Endothelial cell of umbilical vein (primary cell): ENCODE measurements around the gene AAGAB. TPM values are rescaled to one million over a fixed set of nuclear protein-coding genes. Genes with fewer than 3 reads are reported as not detected.

Source experiments
- BruUV-seq: library from RNA; stranded (reverse); fragments of 400-500 nt; replicated peaks from 2 replicates; lab custom pipeline; 2021; lab: Mats Ljungman, UMichigan
- CTCF ChIA-PET: fragments of 300-600, 350-600 bp; sonication (Branson Sonifier 250); formaldehyde crosslinking; loops from one replicate; lab custom pipeline; 2021; ENCODE audit warnings: antibody characterized with exemption, inconsistent platforms; lab: Charles Lee
- POLR2A ChIA-PET: fragments of 300-600, 350-600 bp; sonication (Branson Sonifier 250); formaldehyde crosslinking; loops from one replicate; lab custom pipeline; 2021; ENCODE audit warnings: antibody characterized with exemption, inconsistent platforms; lab: Charles Lee
- DNase-seq: peaks from one replicate; pipeline ENCODE4 v3.0.0-alpha.2; 2011; ENCODE audit warnings: low read depth, low spot score
- FAIRE-seq: peaks from 2 replicates; lab custom pipeline; 2011; peaks lifted over from hg19 to GRCh38; lab: Jason Lieb, UNC
- H2AFZ ChIP-seq: 2 replicates; pipeline ENCODE4 v1.6.0; 2012; ENCODE audit warnings: low read depth, low read length, control low read depth, inconsistent platforms
- H3K27ac ChIP-seq: 2 replicates; pipeline ENCODE4 v1.5.1; 2011; ENCODE audit warnings: low read depth, mild to moderate bottlenecking, control low read depth, low read length, moderate library complexity; ENCODE audit not compliant: insufficient read depth
- H3K27me3 ChIP-seq, 2 experiments: 2 replicates each; pipeline versions ENCODE4 v1.6.0 to v1.6.1; 2011; ENCODE audit warnings: low read length in 2 of 2, mixed read lengths in 1 of 2; ENCODE audit not compliant: control insufficient read depth in 2 of 2, insufficient read depth in 2 of 2
- H3K36me3 ChIP-seq, 2 experiments: 2 replicates in 1 of 2; 3 replicates in 1 of 2; pipeline ENCODE4 v1.5.1; 2011; ENCODE audit warnings: low read length in 2 of 2, mild to moderate bottlenecking in 1 of 2, moderate library complexity in 1 of 2; ENCODE audit not compliant: control insufficient read depth in 2 of 2, insufficient read depth in 2 of 2; ENCODE audit errors: extremely low read depth in 1 of 2
- H3K4me1 ChIP-seq: 3 replicates; pipeline ENCODE4 v1.5.1; 2011; ENCODE audit warnings: mild to moderate bottlenecking, low read length; ENCODE audit not compliant: control insufficient read depth, insufficient read depth; ENCODE audit errors: extremely low read depth
- H3K4me2 ChIP-seq: 2 replicates; pipeline ENCODE4 v1.6.1; 2011; ENCODE audit warnings: low read length, control low read depth, mixed read lengths; ENCODE audit not compliant: insufficient read depth
- H3K4me3 ChIP-seq, 3 experiments: fragments of 200-600 bp in 1 of 3; sonication (generic), shearing (Covaris generic) in 1 of 3; replicated peaks in 1 of 3; 2 replicates each; pipeline ENCODE4 v1.5.1; 2011 to 2016; ENCODE audit warnings: control low read depth in 3 of 3, low read length in 3 of 3, mild to moderate bottlenecking in 2 of 3, inconsistent platforms in 1 of 3, low read depth in 1 of 3, moderate library complexity in 1 of 3; ENCODE audit not compliant: insufficient read depth in 1 of 3
- H3K79me2 ChIP-seq: 2 replicates; pipeline ENCODE4 v1.6.0; 2012; ENCODE audit warnings: low read length, inconsistent platforms; ENCODE audit not compliant: control insufficient read depth, insufficient read depth
- H3K9ac ChIP-seq: replicated peaks from 2 replicates; pipeline ENCODE3; 2011; ENCODE audit warnings: low read length, control low read depth; ENCODE audit not compliant: insufficient read depth; ENCODE audit errors: extremely low read depth
- H3K9me1 ChIP-seq: replicated peaks from 3 replicates; pipeline ENCODE4 v1.6.0; 2011; ENCODE audit warnings: mild to moderate bottlenecking, low read length; ENCODE audit not compliant: control insufficient read depth, insufficient read depth; ENCODE audit errors: extremely low read depth
- H3K9me3 ChIP-seq: replicated peaks from 2 replicates; pipeline ENCODE4 v1.5.1; 2012; ENCODE audit warnings: low read length, inconsistent platforms; ENCODE audit not compliant: control insufficient read depth, insufficient read depth
- H4K20me1 ChIP-seq: replicated peaks from 2 replicates; pipeline ENCODE3; 2011; ENCODE audit warnings: mild to moderate bottlenecking, low read length; ENCODE audit not compliant: control insufficient read depth, insufficient read depth; ENCODE audit errors: extremely low read depth
- EZH2 ChIP-seq: IDR thresholded peaks from 2 replicates; pipeline ENCODE4 v1.6.1; 2012; ENCODE audit warnings: borderline replicate concordance, low read depth, mild to moderate bottlenecking, moderate library complexity, low read length, inconsistent platforms; ENCODE audit not compliant: severe bottlenecking
- FOS ChIP-seq: IDR thresholded peaks from 2 replicates; pipeline ENCODE4 v1.6.1; 2011; ENCODE audit warnings: mild to moderate bottlenecking, low read length, moderate library complexity, borderline replicate concordance; ENCODE audit not compliant: insufficient read depth
- GATA2 ChIP-seq: IDR thresholded peaks from 2 replicates; pipeline ENCODE4 v1.7.0; 2011; ENCODE audit warnings: low read depth, mild to moderate bottlenecking, moderate library complexity, mixed read lengths, low read length; ENCODE audit not compliant: insufficient read length, insufficient read depth
- JUN ChIP-seq: IDR thresholded peaks from 2 replicates; pipeline ENCODE4 v1.6.1; 2011; ENCODE audit warnings: borderline replicate concordance, low read depth; ENCODE audit not compliant: insufficient read length, insufficient read depth
- MYC ChIP-seq: IDR thresholded peaks from one replicate; pipeline ENCODE4 v1.6.1; 2011; ENCODE audit warnings: mild to moderate bottlenecking, low read depth, low read length
- POLR2A ChIP-seq: IDR thresholded peaks from 2 replicates; pipeline ENCODE4 v1.6.1; 2012; ENCODE audit warnings: low read depth, mild to moderate bottlenecking, control low read depth, low read length
- POLR2AphosphoS5 ChIP-seq: IDR thresholded peaks from 2 replicates; pipeline ENCODE4 v1.6.1; 2012; ENCODE audit warnings: low read depth, mild to moderate bottlenecking, control low read depth, low read length, moderate library complexity; ENCODE audit not compliant: insufficient read depth
- dilution Hi-C: fragments of 300-500 bp; cut with MboI; formaldehyde crosslinking; loops from one replicate; pipeline ENCODE4 v1.15.0; 2019; ENCODE audit warnings: low sequenced_read_pairs; ENCODE audit not compliant: extremely low pct_ligation_motif_present
- intact Hi-C: fragments of 100-400 bp; cut with micrococcal nuclease; formaldehyde crosslinking; loops from one replicate; pipeline ENCODE4 v1.10.0; 2022
- polyA plus RNA-seq, 4 experiments: library from polyadenylated mRNA; depleted of rRNA in 3 of 4; stranded (reverse) in 3 of 4; unstranded in 1 of 4; fragments of >200 nt; gene quantifications; 2 replicates each; pipeline versions ENCODE4 v1.2.1 to v1.2.3, GENCODE V29; 2011 to 2012; ENCODE audit warnings: missing spikeins in 1 of 4
- total RNA-seq: library from RNA; stranded (reverse); gene quantifications from 2 replicates; pipeline ENCODE4 v1.2.3, GENCODE V29; 2021
- TF ChIP-seq, protein P1 (sequence below): IDR thresholded peaks from 2 replicates; pipeline ENCODE4 v1.6.1; 2011; ENCODE audit not compliant: insufficient read depth, insufficient read length
- TF ChIP-seq, protein P2 (sequence below), 2 donors: IDR thresholded peaks; 1 replicate in 1 of 2; 2 replicates in 1 of 2; pipeline ENCODE4 v1.5.1; 2011; ENCODE audit warnings: low read length in 2 of 2, mild to moderate bottlenecking in 2 of 2, moderate library complexity in 2 of 2, control low read depth in 1 of 2, inconsistent platforms in 1 of 2, low read depth in 1 of 2; ENCODE audit not compliant: insufficient read depth in 1 of 2; ENCODE audit errors: extremely low read depth in 1 of 2

The AAGAB gene
- total and polyA plus RNA-seq, 2 donors (not counting 3 experiments of a cell fraction or from before 2014, with no cell fraction given) = 21.2 to 42.6 TPM

DNA sequence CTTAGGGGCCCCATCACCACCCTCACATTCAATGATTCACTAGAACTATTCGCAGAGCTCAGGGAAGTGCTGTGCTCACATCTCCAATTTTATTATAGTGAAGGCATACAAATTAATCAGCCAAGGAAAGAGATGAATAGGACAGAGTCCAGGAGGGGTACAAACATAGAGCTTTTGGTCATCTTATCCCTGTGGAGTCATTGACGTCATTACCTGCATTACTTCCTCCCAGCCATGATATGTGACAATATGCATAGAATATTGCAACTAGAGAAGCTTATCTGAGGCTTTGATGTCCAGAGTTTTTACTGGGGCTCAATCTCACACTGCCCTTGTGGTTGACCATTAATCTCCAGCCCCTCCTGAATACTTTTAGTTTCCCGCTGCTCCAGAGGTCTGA lies 1.6 kb upstream of the AAGAB start:
- H3K79me2 ChIP-seq = peaks cover 30% of the 10 kb centered on the region

More for the DNA sequence above, 1.6 kb upstream of the AAGAB start:
- H3K9me1 ChIP-seq = no peaks in the 10 kb centered on the region
- no peaks in the 10 kb centered on the region for H3K36me3 ChIP-seq
- H3K9me3 ChIP-seq = no peaks in the 10 kb centered on the region
- H3K4me3 ChIP-seq = no peak overlapping the region
- H4K20me1 ChIP-seq = no peaks in the 10 kb centered on the region
- no peak overlapping the region for H2AFZ ChIP-seq
- intact Hi-C loops = loop anchor here (2.0 kb wide), 1 partner anchor 585 kb away; the partner anchor contains the start of gene RNU6-1
- dilution Hi-C loops = no loop called here
- BruUV-seq = no TSS peak
- POLR2A ChIA-PET = no interaction called here
- FAIRE-seq (no peak), DNase-seq (no peak)
- no peak overlapping the region for H3K9ac ChIP-seq
- no peak overlapping the region for H3K4me2 ChIP-seq
- H3K27ac ChIP-seq = no peak overlapping the region
- peaks cover 7% of the 10 kb centered on the region for H3K4me1 ChIP-seq
- CTCF ChIA-PET = interaction anchor here (1.5 kb wide), 1 partner anchor 20 kb away, joined by 3 read pairs; no protein-coding TSS in a partner anchor
- no peaks in the 10 kb centered on the region for H3K27me3 ChIP-seq
- TF ChIP-seq POLR2AphosphoS5 = no peak
- TF ChIP-seq, protein P1, sequence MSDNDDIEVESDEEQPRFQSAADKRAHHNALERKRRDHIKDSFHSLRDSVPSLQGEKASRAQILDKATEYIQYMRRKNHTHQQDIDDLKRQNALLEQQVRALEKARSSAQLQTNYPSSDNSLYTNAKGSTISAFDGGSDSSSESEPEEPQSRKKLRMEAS = no peak
- TF ChIP-seq JUN = no peak
- no peak for TF ChIP-seq GATA2
- no peak for TF ChIP-seq POLR2A
- no peak for TF ChIP-seq FOS
- TF ChIP-seq EZH2 = no peak
- TF ChIP-seq, protein P2, sequence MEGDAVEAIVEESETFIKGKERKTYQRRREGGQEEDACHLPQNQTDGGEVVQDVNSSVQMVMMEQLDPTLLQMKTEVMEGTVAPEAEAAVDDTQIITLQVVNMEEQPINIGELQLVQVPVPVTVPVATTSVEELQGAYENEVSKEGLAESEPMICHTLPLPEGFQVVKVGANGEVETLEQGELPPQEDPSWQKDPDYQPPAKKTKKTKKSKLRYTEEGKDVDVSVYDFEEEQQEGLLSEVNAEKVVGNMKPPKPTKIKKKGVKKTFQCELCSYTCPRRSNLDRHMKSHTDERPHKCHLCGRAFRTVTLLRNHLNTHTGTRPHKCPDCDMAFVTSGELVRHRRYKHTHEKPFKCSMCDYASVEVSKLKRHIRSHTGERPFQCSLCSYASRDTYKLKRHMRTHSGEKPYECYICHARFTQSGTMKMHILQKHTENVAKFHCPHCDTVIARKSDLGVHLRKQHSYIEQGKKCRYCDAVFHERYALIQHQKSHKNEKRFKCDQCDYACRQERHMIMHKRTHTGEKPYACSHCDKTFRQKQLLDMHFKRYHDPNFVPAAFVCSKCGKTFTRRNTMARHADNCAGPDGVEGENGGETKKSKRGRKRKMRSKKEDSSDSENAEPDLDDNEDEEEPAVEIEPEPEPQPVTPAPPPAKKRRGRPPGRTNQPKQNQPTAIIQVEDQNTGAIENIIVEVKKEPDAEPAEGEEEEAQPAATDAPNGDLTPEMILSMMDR (IDR thresholded peaks at IDR 0.05; ENCODE audit: extremely low read depth in 1 of 2, insufficient read depth in 1 of 2, low read depth in 1 of 2, low read length in 2 of 2) = no peak
- TF ChIP-seq MYC = no peak
